HCT116 (cell line): ENCODE data around the gene SELENOS. TPM values are rescaled to one million over a fixed set of nuclear protein-coding genes. Genes with fewer than 3 reads are reported as not detected.

Source experiments
- ATAC-seq: fragments of 200-7000 bp; cut with Tn5 transposase; 2 replicates; pipeline ENCODE4 v1.9.1; 2020; ENCODE audit warnings: mild to moderate bottlenecking, moderate library complexity
- Bru-seq: library from RNA; stranded (reverse); fragments of 400-500 nt; gene quantifications from one replicate; lab custom pipeline; 2021; lab: Mats Ljungman, UMichigan
- BruChase-seq, 2 experiments: library from RNA; stranded (reverse); fragments of 400-500 nt; gene quantifications; one replicate each; lab custom pipeline; 2021; lab: Mats Ljungman, UMichigan
- BruUV-seq: library from RNA; stranded (reverse); fragments of 400-500 nt; replicated peaks from 2 replicates; lab custom pipeline; 2021; lab: Mats Ljungman, UMichigan
- CTCF ChIA-PET: fragments of 300-600 bp; sonication (Branson Sonifier 250); formaldehyde crosslinking; loops from one replicate; lab custom pipeline; 2021; ENCODE audit warnings: antibody characterized with exemption; lab: Charles Lee
- POLR2A ChIA-PET: fragments of 300-600, 350-600 bp; sonication (Branson Sonifier 250); formaldehyde crosslinking; loops from one replicate; lab custom pipeline; 2021; ENCODE audit warnings: antibody characterized with exemption; lab: Charles Lee
- RAD21 ChIA-PET, 2 experiments: fragments of 300-600 bp; sonication (Branson Sonifier 250); formaldehyde crosslinking; loops; one replicate each; lab custom pipeline; 2023; ENCODE audit warnings: low total read pairs in 2 of 2; ENCODE audit not compliant: uncharacterized antibody in 2 of 2, unreplicated experiment in 2 of 2, low non-redundant PET in 1 of 2; lab: Charles Lee
- DNase-seq: peaks from one replicate; pipeline ENCODE4 v3.0.0-alpha.2; 2010; ENCODE audit warnings: low read depth, low spot score
- H2AFZ ChIP-seq: fragments of 200-600 bp; shearing (Covaris generic), sonication (generic); 2 replicates; pipeline ENCODE4 v1.6.1; 2017; ENCODE audit warnings: low read depth, mixed run types, mixed read lengths, antibody characterized with exemption, low read length; ENCODE audit not compliant: poor library complexity, severe bottlenecking
- H3K27ac ChIP-seq: 2 replicates; pipeline ENCODE4 v1.5.1; 2012; ENCODE audit warnings: low read depth, low read length
- H3K27me3 ChIP-seq: fragments of 200-600 bp; sonication (generic); 2 replicates; pipeline ENCODE4 v1.6.1; 2016; ENCODE audit warnings: mixed run types, low read length, mixed read lengths; ENCODE audit not compliant: insufficient read depth
- H3K36me3 ChIP-seq, 2 experiments: fragments of 200-500 bp in 1 of 2; fragments of 200-600 bp in 1 of 2; sonication (Bioruptor generic) in 1 of 2; sonication (generic) in 1 of 2; 2 replicates each; pipeline versions ENCODE4 v1.5.1 to v1.6.1; 2014 to 2016; ENCODE audit warnings: low read length in 2 of 2, inconsistent platforms in 1 of 2, mixed read lengths in 1 of 2, mixed run types in 1 of 2; ENCODE audit not compliant: insufficient read depth in 2 of 2, control insufficient read depth in 1 of 2
- H3K4me1 ChIP-seq, 2 experiments: fragments of 200-600 bp in 1 of 2; sonication (generic) in 1 of 2; 2 replicates each; pipeline versions ENCODE4 v1.5.1 to v1.6.1; 2012 to 2017; ENCODE audit warnings: low read length in 2 of 2, inconsistent platforms in 1 of 2, mild to moderate bottlenecking in 1 of 2, mixed read lengths in 1 of 2, mixed run types in 1 of 2, moderate library complexity in 1 of 2; ENCODE audit not compliant: insufficient read depth in 2 of 2, control insufficient read depth in 1 of 2
- H3K4me2 ChIP-seq: fragments of 200-600 bp; sonication (generic); 2 replicates; pipeline ENCODE4 v1.6.1; 2017; ENCODE audit warnings: mixed run types, low read length, mixed read lengths
- H3K4me3 ChIP-seq, 2 experiments: fragments of 200-600 bp in 1 of 2; sonication (generic) in 1 of 2; replicated peaks in 1 of 2; 2 replicates each; pipeline ENCODE4 v1.5.1; 2011 to 2016; ENCODE audit warnings: low read length in 2 of 2, control low read depth in 1 of 2, low read depth in 1 of 2, mild to moderate bottlenecking in 1 of 2, mixed read lengths in 1 of 2, mixed run types in 1 of 2
- H3K79me2 ChIP-seq: fragments of 200-600 bp; sonication (generic); 2 replicates; pipeline ENCODE4 v1.6.1; 2017; ENCODE audit warnings: mild to moderate bottlenecking, mixed run types, low read length, moderate library complexity, mixed read lengths; ENCODE audit not compliant: insufficient read depth
- H3K9ac ChIP-seq: fragments of 200-600 bp; sonication (generic); 2 replicates; pipeline ENCODE4 v1.6.1; 2016; ENCODE audit warnings: low read length, mixed read lengths
- H3K9me2 ChIP-seq: fragments of 200-600 bp; sonication (generic), shearing (Covaris generic); 2 replicates; pipeline ENCODE4 v1.6.1; 2017; ENCODE audit warnings: mixed run types, mild to moderate bottlenecking, moderate library complexity; ENCODE audit not compliant: insufficient read depth
- H3K9me3 ChIP-seq, 2 experiments: fragments of 200-500 bp in 1 of 2; fragments of 200-600 bp in 1 of 2; sonication (Bioruptor generic) in 1 of 2; sonication (generic) in 1 of 2; 2 replicates each; pipeline ENCODE4 v1.6.1; 2014 to 2017; ENCODE audit warnings: low read length in 2 of 2, mixed read lengths in 2 of 2, inconsistent platforms in 1 of 2, low read depth in 1 of 2, mild to moderate bottlenecking in 1 of 2, mixed run types in 1 of 2, moderate library complexity in 1 of 2; ENCODE audit not compliant: control insufficient read depth in 1 of 2, insufficient read depth in 1 of 2
- H4K20me1 ChIP-seq: fragments of 200-600 bp; sonication (generic), shearing (Covaris generic); 2 replicates; pipeline ENCODE4 v1.6.1; 2017; ENCODE audit warnings: mixed run types, mild to moderate bottlenecking, moderate library complexity; ENCODE audit not compliant: insufficient read depth
- CBX3 ChIP-seq: IDR thresholded peaks from 2 replicates; pipeline ENCODE4 v1.6.1; 2012; ENCODE audit warnings: low read depth
- CEBPB ChIP-seq: IDR thresholded peaks from 2 replicates; pipeline ENCODE4 v1.6.1; 2012; ENCODE audit warnings: low read depth
- CTCF ChIP-seq, 3 experiments: fragments of 200-600 bp in 1 of 3; sonication (generic) in 1 of 3; IDR thresholded peaks in 2 of 3; conservative IDR thresholded peaks in 1 of 3; 2 replicates each; pipeline ENCODE4 v1.5.1; 2012 to 2017; ENCODE audit warnings: low read depth in 2 of 3, low read length in 2 of 3, antibody characterized with exemption in 1 of 3, borderline replicate concordance in 1 of 3, control low read depth in 1 of 3, mild to moderate bottlenecking in 1 of 3, mixed read lengths in 1 of 3, mixed run types in 1 of 3, moderate library complexity in 1 of 3; ENCODE audit not compliant: insufficient read depth in 1 of 3
- EGR1 ChIP-seq: IDR thresholded peaks from 2 replicates; pipeline ENCODE4 v1.6.1; 2012; ENCODE audit warnings: low read depth
- EZH2 ChIP-seq: fragments of 200-600 bp; sonication (generic); IDR thresholded peaks from 2 replicates; pipeline ENCODE4 v1.6.1; 2017; ENCODE audit warnings: antibody characterized with exemption, mixed run types
- EZH2phosphoT487 ChIP-seq: fragments of 200-600 bp; IDR thresholded peaks from 2 replicates; pipeline ENCODE4 v1.6.1; 2018; ENCODE audit warnings: antibody characterized with exemption, borderline replicate concordance
- JUND ChIP-seq: IDR thresholded peaks from 2 replicates; pipeline ENCODE4 v1.6.1; 2012
- MAX ChIP-seq: IDR thresholded peaks from 2 replicates; pipeline ENCODE4 v1.6.1; 2012
- POLR2A ChIP-seq: IDR thresholded peaks from 2 replicates; pipeline ENCODE4 v1.7.0; 2011; ENCODE audit warnings: borderline replicate concordance; ENCODE audit not compliant: insufficient read depth, insufficient read length; ENCODE audit errors: extremely low read depth
- POLR2AphosphoS5 ChIP-seq: IDR thresholded peaks from 2 replicates; pipeline ENCODE4 v1.6.1; 2011; ENCODE audit warnings: mild to moderate bottlenecking, low read depth, low read length, moderate library complexity
- REST ChIP-seq: IDR thresholded peaks from 2 replicates; pipeline ENCODE4 v1.6.1; 2012; ENCODE audit warnings: low read depth
- SIN3A ChIP-seq: IDR thresholded peaks from 2 replicates; pipeline ENCODE4 v1.6.1; 2012; ENCODE audit warnings: low read depth
- SP1 ChIP-seq: IDR thresholded peaks from 2 replicates; pipeline ENCODE4 v1.6.1; 2012; ENCODE audit warnings: low read depth
- SRF ChIP-seq: IDR thresholded peaks from 2 replicates; pipeline ENCODE4 v1.6.1; 2012; ENCODE audit warnings: low read depth
- TCF7L2 ChIP-seq: IDR thresholded peaks from 2 replicates; pipeline ENCODE4 v1.7.0; 2011; ENCODE audit warnings: borderline replicate concordance, inconsistent platforms; ENCODE audit not compliant: insufficient read depth, insufficient read length; ENCODE audit errors: extremely low read depth
- ZFX ChIP-seq: fragments of 450-650 bp; IDR thresholded peaks from 2 replicates; pipeline ENCODE4 v1.6.1; 2017
- intact Hi-C: fragments of 100-400 bp; cut with micrococcal nuclease; formaldehyde crosslinking; loops from 2 replicates; pipeline ENCODE4 v1.10.0; 2022
- long read RNA-seq: library from polyadenylated mRNA; unstranded; transcript quantifications from one replicate; pipeline ENCODE4 v2.0.0, GENCODE V29; 2021; ENCODE audit not compliant: unreplicated experiment
- polyA plus RNA-seq: library from polyadenylated mRNA; unstranded; fragments of >200 nt; gene quantifications from 2 replicates; pipeline ENCODE4 v1.2.1, GENCODE V29; 2012; ENCODE audit warnings: missing spikeins
- total RNA-seq: library from RNA; stranded (reverse); gene quantifications from one replicate; pipeline ENCODE4 v1.2.1, GENCODE V29; 2021; ENCODE audit not compliant: unreplicated experiment

The SELENOS gene
- total RNA-seq (45.6 TPM), Bru-seq, nascent RNA (percentile 92 among the genes with signal in this experiment), BruChase-seq, experiment 1, labeled RNA remaining after a 6-hour chase (percentile 96 among the genes with signal in this experiment), BruChase-seq, experiment 2, labeled RNA remaining after a 2-hour chase (percentile 92 among the genes with signal in this experiment)
- polyA plus RNA-seq, result 41.6 and 53.8 TPM in 2 replicates
- long read RNA-seq, transcript SELENOS-203 (6 exons, 1,188 nt), result major isoform, 91 of 106 reads
- long read RNA-seq, partial matches to known transcripts, result 1 of 106 reads
- long read RNA-seq, other reads (novel, unspliced or antisense), result 7 of 106 reads

GRCh38 chr15:101277038-101277822 lies at the start of gene SELENOS:
Gene SELENOS (minus strand): TSS chr15:101277485. CDS start chr15:101277417, 68 bp downstream.
- ChIA-PET RAD21 (no interaction called here), CTCF (interaction anchor here (1.2 kb wide), 1 partner anchor 377 kb away, joined by 4 read pairs; no protein-coding TSS in a partner anchor)
- intact Hi-C loops, result no loop called here

More at GRCh38 chr15:101277038-101277822, at the start of gene SELENOS:
- Histone ChIP-seq H3K27me3 (no peaks in the 10 kb centered on the region), H3K79me2 (peaks cover 38% of the 10 kb centered on the region), H3K36me3 (peaks cover 40 to 51% of the 10 kb centered on the region in 2 experiments), H3K4me3 (peak within 1 kb of the TSS; percentile 83 to 94), H3K9ac (peak within 1 kb of the TSS; percentile 77), H3K4me1 (peaks cover 2 to 12% of the 10 kb centered on the region in 2 experiments; a peak in 3 of 4 replicates), H3K9me3 (no peaks in the 10 kb centered on the region), H4K20me1 (no peaks in the 10 kb centered on the region), H2AFZ (no peak within 1 kb of the TSS), H3K9me2 (no peaks in the 10 kb centered on the region), H3K27ac (peak within 1 kb of the TSS; percentile 77), H3K4me2 (peak within 1 kb of the TSS; percentile 82)
- peak; percentile 65 for DNase-seq
- TF ChIP-seq SIN3A, result peak; percentile 75
- no peak for TF ChIP-seq CTCF (IDR thresholded peaks at IDR 0.05 in 2 of 3, conservative IDR thresholded peaks at IDR 0.05 in 1 of 3; ENCODE audit: borderline replicate concordance in 1 of 3, insufficient read depth in 1 of 3, low read depth in 2 of 3, low read length in 2 of 3)
- no peak for TF ChIP-seq REST
- peak; percentile 87 for TF ChIP-seq ZFX
- peak; percentile 79 for TF ChIP-seq SP1
- no peak for TF ChIP-seq CEBPB
- no peak for TF ChIP-seq CBX3
- TF ChIP-seq SRF, result no peak; the same call in 1 of the 2 replicates
- TF ChIP-seq TCF7L2, result no peak
- peak; percentile 68; the same call in 1 of the 2 replicates for TF ChIP-seq POLR2AphosphoS5
- no peak for TF ChIP-seq EZH2
- peak; percentile 90 for TF ChIP-seq MAX
- 0 out of 2 replicates have a peak, but pooled peaks have one; percentile 9 for TF ChIP-seq EGR1
- no peak for TF ChIP-seq JUND
- no peak for TF ChIP-seq EZH2phosphoT487
- TF ChIP-seq POLR2A, result peak; percentile 34
- ATAC-seq, result peak; percentile 93
- BruUV-seq, result no TSS peak
- POLR2A ChIA-PET, result interaction anchor here (1.0 kb wide), 1 partner anchor 25 kb away, joined by 3 read pairs; the partner anchor contains the start of gene CHSY1
